NCI-H2081 treated with DMSO at 0.1 percent for 48 hours (cell line): Measurements from ENCODE around the gene JUND.

Experiments
- DNase-seq: peaks from one replicate; lab custom pipeline; 2025; lab: John Stamatoyannopoulos, UW

The JUND gene

GRCh38 chr19:18266771-18267686 lies 14.4 kb downstream of the JUND start:
- DNase-seq = no peak

DNA sequence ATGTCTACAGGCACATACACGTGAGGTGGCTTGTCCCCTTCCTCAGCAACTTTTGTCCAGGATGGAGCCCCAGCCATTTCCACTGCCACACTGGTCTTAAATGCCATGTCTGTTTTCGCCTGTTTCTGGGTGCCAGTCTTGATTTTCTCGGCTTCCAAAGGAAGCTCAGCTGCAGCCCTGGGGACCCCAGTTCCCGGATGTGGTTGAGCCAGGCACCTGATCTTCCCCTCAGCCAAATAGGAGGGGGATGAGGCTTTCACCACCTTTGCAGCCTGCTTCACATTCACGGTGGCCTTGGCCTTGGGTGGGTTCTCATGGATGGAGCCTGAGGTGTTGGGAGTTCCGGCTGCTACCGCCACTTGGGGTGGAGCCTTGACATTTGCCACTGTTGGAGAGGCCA lies 15.8 kb downstream of the JUND start:
- DNase-seq = no peak

DNA sequence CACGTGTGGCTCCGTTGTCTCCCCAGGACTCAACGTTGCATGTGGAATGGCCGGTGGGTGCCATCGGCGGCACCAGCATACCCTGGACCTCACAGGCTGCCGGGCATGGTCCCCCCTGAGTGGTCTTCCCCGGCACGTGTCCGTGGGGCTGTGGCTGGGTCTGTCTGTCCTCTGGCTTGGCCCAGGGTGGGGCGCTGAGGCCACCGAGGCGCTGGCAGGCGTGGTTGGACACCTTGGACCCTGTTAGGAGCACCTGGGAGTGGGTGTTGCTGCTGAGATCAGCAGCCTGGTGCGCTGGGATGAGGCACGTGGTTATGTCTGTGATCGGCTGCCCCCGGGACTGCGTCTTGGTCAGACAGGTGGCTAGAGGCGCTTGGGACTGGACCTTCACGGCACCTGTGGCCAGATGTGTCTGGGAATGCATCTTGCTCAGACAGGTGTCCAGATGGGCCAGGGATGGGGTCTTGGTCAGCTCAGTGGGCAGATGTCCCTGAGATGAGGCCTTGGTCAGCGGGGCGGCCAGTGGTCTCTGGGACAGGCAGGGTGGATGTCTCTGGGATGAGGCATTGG lies 16.4 kb downstream of the JUND start:
- DNase-seq = no peak

DNA sequence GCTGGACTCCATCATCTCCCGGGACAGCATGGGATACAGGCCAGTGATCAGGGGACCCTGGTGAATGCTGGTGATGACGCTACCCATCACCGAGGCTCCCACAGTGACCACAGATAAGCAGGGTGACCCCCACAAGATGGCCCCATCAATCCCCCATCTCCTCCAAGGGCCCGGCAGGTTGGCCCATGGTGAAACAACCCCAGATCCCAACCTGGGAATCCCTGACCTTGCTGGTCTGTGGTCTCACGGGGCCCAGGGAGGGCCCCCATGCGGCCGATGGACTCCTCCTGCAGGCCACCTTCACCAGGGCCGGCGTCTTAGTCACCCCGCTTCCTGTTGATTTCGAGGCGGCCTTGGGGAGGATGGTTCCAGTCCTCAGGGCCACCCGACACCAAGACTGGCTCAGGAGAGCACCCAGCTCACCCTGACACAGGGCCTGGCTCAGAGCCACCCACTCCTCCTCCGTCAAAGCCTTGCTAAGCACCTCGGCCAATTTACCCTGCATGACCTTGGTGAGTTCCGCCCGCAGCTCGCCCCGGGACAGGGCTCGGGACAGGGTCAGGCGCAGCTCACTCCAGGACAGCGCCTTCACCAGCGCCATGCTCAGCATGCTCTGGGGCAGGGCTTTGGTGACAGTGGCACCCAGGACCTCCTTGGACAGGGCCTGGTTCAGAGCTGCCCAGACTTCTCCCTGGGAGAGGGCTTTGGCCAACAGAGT lies 17.1 kb downstream of the JUND start:
- DNase-seq = no peak

DNA sequence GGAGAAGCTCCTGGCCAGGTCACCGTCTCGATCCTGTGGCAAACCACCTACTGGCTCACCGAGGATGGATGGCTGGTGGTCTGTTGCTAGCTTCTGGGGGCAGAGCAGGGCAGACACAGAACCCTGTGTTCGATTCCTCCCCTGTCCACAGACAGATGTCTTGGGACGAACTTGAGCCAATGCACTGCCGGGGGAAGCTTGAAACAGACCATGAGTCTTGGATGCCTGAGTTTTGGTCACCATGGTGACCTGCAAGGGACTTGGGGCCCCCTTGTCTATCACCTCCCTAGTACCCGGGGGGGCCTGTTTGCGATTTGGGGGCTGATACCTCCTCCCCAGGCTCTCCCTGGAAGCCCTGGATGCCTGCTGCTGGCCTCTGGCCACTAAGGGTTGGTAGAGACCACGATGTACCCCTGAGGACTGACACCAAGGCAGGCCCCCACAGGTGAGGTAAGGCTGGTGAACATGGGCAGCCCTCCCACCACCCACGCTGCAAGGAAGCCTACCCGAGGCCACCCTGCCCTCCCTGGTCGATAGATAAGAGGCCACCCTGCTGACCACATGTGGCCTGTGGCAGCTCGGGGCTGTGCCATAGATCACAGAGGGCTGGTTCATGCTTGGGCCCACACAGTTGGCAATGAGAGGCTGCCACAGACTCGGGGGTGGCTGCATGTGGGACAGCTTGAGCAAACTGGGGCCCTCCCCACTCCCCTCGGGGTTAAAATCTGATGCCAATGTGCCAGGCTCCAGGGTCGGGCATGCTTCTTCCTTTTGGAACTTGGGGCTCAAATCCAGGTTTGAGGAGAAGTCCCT lies 17.9 kb downstream of the JUND start:
- DNase-seq = no peak

- DNase-seq = no peak
These were observed 18.5 kb downstream of the JUND start for GRCh38 chr19:18262917-18263316.

DNA sequence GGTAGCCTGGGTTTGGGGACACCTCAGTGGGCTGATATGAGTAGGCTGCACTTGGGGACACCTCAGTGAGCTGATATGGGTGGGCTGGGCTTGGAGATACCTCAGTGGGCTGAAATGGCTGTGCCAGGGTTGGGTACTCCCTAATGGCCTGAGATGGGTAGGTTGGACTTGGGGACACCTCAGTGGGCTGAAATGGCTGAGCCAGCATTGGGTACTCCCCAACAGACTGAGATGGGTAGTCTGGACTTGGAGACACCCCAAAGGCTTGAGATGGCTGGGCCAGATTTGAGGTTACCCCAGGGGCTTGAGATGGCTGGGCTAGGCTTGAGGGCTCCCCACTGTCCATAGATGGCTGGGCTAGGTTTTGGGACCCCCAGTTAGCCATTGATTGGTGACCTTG lies 19.3 kb downstream of the JUND start:
- no peak for DNase-seq

DNA sequence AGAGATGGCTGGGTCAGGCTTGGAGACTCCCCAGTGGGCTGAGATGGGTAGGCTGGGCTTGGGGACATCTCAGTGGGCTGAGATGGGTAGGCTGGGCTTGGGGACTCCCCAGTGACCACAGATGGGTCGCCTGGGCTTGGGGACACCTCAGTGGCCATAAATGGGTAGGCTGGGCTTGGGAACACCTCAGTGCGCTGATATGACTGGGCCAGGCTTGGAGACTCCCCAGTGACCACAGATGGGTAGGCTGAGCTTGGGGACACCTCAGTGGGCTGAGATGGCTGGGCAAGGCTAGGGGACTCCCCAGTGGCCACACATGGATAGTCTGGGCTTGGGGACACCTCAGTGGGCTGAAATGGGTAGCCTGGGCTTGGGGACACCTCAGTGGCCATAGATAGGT lies 19.9 kb downstream of the JUND start:
- no peak for DNase-seq

- no peak for DNase-seq
These were observed 21.5 kb downstream of the JUND start for GRCh38 chr19:18259893-18260292.

DNA sequence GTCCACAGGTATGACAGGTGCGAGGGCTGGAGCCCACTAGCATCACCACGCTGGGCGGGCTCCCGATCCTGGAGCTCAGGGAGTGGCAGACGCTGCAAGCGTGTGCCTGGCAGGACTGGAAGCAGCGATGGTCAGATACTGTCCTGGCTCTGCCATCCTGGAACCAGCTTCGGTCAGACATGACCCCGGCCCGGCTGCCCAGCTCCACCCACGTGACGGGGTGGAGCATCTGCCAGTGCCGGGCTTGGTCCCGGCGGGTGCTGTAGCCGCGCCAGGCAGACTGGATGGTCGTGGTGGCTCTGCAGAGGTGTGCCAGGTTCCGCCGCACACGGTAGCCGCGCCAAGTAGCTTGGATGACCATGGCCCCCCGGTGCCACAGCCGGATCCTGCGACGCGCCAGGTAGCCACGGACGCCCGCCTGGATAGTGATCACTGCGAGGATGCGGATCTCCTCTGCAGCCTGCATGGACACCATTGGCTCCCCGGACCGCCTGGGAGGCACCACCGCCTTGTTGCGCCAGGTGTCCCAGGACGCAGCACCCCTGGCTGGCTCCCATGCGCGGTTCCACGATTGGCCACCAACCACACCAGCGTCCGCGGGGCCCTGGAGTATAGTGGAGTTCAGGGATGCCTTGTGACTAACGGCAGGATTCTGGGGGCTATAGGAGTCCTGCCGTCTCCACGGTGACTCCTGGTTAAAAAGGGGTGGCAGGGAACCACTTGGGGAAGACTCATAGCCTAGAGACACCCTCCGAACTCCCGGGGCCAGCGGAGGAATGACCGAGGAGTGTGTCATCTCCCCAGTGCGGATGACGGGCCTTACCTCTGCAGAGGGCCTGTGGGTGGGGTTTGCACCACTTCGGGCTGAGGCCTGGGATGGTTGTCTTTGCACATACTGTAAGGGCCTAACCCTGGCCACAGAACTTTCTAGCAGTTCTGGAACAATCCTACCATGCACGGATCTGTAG lies 23.6 kb downstream of the JUND start:
- DNase-seq = no peak

DNA sequence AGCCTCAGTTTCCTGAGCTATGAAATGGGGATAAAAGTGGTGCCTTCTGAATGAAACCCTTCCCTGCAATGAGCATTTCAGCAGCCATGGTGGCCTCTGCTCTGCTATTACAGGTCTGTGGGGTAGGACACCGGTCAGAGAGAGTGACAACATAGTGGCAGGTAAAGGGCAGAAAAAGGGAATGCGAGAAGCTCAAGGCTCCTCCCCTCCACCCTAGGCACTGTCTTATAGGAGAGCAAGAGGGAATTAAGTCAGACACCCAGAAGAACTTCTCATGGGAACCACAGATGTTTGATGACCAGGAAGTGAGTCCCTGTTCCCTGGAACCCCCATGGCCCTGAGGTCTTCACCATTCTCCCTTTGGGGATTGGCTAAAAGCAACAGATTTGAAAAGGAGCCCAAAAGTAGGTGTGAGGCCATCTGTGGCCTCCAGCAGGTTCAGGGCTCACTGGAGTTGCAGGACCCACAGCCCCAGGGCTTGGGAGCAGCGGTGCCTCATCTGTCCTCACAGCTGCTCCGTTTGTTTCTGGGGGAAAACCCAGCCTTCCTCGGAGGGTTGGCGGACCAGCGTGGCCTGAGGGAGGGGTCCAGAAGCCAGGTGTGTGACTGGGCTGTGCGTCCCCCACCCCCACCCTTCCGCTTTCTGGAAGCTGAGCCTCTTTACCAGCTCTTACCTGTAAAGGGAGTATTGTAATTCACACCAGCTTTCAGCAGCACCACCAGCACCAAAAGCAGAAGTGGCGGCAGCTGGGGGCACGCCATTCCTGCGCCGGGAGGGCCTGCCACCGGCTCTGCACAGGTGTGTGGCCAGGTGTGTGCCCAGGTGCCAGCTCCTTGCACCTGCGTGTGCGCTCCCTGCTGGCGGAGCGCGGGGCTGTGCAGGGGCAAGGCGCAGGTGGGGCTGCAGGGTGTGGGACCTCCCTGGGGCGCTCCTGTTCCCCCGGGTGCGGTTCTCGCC lies 26.6 kb downstream of the JUND start:
- DNase-seq = no peak

DNA sequence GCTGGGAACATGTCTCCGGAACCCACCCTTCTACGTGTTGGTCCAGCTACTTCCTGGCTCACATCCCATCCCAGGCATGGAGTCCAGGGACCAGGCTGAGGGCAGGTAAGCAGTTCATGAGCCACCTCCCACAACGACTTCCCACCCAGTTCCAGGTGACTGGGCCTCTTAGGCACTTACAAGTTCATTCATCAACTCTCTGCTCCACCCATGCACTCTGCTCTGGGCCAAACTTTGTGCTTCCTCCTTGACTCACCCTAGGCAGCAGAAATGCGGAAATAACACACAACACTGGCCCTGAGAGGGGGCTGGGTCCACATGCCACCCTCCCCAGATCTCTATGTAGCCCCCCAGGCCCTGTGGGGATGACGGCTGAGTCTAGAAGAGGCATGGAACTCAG lies 27.7 kb downstream of the JUND start:
- no peak for DNase-seq

GRCh38 chr19:18253130-18253529 lies 28.3 kb downstream of the JUND start:
- DNase-seq = no peak

DNA sequence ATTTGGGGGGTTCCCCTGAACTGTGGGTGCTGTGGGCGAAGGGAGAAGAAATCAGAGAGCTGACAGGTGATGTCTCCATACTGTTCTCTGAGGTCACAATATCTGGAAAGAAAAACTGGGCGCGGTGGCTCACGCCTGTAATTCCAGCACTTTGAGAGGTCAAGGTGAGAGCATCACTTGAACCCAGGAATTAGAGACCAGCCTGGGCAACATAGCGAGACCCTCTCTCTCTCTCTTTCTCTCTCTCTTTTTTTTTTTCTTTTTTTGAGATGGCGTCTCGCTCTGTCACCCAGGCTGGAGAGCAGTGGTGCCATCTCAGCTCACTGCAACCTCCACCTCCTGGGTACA lies 29.1 kb downstream of the JUND start:
- DNase-seq = no peak

- DNase-seq = peak; percentile 18
These were observed 29.6 kb downstream of the JUND start for GRCh38 chr19:18251587-18252369.

- DNase-seq = no peak
These were observed 31.6 kb downstream of the JUND start for GRCh38 chr19:18249834-18250233.

GRCh38 chr19:18245297-18245696 lies 36.1 kb downstream of the JUND start:
- no peak for DNase-seq

DNA sequence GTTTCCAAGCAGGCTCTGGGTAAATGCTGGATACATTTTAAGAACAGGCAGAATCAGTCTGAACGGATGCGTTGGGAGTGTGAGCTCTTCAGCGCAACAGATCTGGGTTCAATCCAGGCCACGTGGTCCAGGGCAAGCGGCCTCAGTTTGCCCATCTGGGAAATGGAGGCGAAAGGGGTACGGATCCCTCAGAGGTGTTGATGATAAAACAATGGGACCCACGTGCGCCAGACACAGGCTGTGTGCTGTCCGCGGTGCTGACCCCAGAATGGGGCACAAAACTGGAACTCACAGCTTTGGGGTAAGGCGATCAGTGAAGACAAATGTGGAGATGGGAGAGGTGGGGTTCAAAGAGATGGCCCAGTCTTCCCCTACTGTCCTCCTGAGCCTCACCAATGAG lies 42.1 kb downstream of the JUND start:
- DNase-seq = no peak

GRCh38 chr19:18234194-18234593 lies 47.2 kb downstream of the JUND start:
- DNase-seq = no peak
